Activated naive CD8-positive, alpha-beta T cell treated with anti-CD3 and anti-CD28 coated beads, Interleukin-2, amount 50 U/mL, for 24 hours (primary cell): ENCODE measurements around the gene CRKL.

ENCODE experiments used
- ATAC-seq: fragments of 150-1000 bp; cut with Tn5 transposase; one replicate; pipeline ENCODE4 v1.10.0; 2021
- DNase-seq: peaks from one replicate; pipeline ENCODE4 v3.0.0; 2021
- H3K27ac Mint-ChIP-seq: one replicate; pipeline ENCODE4 v1.8.0; 2021; ENCODE audit warnings: mild to moderate bottlenecking, mixed read lengths
- H3K27me3 Mint-ChIP-seq: one replicate; pipeline ENCODE4 v1.8.0; 2021; ENCODE audit warnings: mixed read lengths
- H3K36me3 Mint-ChIP-seq: one replicate; pipeline ENCODE4 v1.8.0; 2021; ENCODE audit warnings: low read depth, mixed read lengths
- H3K4me1 Mint-ChIP-seq: one replicate; pipeline ENCODE4 v1.8.0; 2021; ENCODE audit warnings: mixed read lengths
- H3K4me3 Mint-ChIP-seq: one replicate; pipeline ENCODE4 v1.8.0; 2021; ENCODE audit warnings: mild to moderate bottlenecking, moderate library complexity, mixed read lengths
- H3K9me3 Mint-ChIP-seq: one replicate; pipeline ENCODE4 v1.8.0; 2021; ENCODE audit warnings: mixed read lengths

Gene CRKL, protein sequence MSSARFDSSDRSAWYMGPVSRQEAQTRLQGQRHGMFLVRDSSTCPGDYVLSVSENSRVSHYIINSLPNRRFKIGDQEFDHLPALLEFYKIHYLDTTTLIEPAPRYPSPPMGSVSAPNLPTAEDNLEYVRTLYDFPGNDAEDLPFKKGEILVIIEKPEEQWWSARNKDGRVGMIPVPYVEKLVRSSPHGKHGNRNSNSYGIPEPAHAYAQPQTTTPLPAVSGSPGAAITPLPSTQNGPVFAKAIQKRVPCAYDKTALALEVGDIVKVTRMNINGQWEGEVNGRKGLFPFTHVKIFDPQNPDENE

DNA sequence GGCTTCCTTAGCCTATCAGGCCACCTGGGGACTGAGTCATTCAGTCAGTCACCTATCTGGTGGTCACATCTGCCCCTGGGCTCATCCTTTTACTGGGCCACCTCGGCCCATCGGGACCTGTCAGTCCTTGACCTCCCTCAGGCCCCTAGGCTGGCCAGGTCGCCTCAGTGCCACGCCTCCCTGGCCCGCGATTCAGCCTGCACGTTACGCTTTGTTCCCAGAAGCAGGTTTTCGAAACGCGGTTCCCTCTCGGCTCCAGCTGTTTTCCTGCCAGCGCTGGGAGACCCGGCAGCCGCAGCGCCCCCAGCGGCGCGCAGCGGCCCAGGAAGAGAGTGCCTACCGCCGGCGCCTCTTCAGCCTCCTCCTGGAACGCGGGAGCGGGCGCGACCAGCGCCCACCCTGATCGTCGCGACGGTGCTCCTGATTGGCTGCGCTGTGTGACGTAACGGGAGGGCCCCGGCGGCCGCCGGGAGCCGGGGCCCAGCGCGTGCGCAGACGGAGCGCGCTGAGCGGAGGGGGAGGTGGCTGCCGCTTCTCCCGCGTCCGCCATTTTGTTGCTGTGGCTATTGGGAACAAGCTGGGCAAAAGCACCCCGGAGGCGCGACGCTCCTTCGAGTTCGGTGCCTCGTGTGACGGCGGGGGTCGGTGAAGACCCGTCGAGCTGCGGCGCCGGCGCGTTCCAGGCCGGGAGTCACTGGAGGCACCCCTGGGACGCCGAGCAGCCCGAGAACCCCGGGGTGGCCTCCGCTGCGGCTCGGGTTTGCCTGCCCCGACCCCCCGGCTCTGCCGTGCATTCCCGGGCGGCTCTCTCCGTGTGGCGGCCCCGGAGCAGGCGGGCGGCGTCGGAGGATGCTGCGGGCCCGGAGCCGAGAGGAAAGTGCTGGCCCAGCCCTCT lies at the start of gene CRKL:
TSS of gene CRKL (plus strand) at position 492 of the 895 bp plus-strand sequence. CDS start 528 bp downstream, outside the sequence.
- Mint-ChIP-seq H3K27ac (peak within 1 kb of the TSS; percentile 92), H3K4me1 (peaks cover 34% of the 10 kb centered on the region), H3K4me3 (peak within 1 kb of the TSS; percentile 98), H3K9me3 (no peaks in the 10 kb centered on the region), H3K36me3 (peaks cover 24% of the 10 kb centered on the region), H3K27me3 (no peaks in the 10 kb centered on the region)
- ATAC-seq, result peak; percentile 99
- peak; percentile 97 for DNase-seq

DNA sequence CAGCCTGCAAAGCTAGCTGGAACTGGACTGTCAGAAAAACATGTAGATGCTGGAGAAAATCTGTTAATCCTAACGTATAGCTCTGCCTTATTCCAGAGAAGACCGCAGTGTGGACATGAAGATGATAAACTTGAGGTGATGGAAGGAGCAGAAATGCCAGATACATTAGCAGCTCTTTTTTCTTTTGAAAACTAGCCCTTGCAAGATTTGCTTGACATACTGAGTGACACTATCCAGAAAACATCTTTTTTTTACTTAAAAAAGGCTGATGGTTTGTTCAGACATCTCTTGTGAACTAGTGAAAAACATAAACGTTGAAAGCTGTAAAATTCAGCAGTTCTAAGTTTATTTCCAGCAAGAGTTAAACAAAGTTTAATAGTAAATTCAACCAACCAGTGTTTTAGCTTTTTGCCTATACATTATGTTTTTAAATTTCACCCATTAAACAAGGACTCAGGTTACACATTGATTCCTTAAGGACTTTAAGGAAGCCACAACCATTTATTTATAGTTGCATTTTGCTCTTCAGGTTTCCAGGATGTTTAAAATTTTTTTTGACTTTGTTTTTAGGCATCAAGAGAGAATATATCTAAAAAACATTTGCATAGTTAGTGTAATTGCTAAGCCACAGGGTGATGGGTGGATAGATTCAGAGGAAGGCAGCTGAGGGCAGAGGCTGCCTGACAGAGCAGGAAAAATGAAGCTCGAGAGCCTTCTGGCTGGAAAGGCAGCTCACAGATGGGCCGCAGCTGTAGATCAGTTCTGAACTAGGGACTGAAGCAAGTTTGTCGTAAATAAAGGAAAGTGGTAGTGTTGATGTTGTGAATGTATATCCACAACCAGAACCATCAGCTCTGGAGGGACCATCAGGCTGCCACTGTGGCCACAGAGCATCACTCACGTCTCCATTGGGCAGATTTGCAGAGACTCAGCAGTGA lies 48.9 kb upstream of the CRKL start:
- ATAC-seq (no peak), DNase-seq (no peak)
- no peaks in the 10 kb centered on the region for H3K9me3 Mint-ChIP-seq
- peaks cover 6% of the 10 kb centered on the region for H3K36me3 Mint-ChIP-seq
- H3K4me1 Mint-ChIP-seq, result peaks cover 8% of the 10 kb centered on the region
- H3K4me3 Mint-ChIP-seq, result no peak overlapping the region
- H3K27ac Mint-ChIP-seq, result no peak overlapping the region
- no peaks in the 10 kb centered on the region for H3K27me3 Mint-ChIP-seq

DNA sequence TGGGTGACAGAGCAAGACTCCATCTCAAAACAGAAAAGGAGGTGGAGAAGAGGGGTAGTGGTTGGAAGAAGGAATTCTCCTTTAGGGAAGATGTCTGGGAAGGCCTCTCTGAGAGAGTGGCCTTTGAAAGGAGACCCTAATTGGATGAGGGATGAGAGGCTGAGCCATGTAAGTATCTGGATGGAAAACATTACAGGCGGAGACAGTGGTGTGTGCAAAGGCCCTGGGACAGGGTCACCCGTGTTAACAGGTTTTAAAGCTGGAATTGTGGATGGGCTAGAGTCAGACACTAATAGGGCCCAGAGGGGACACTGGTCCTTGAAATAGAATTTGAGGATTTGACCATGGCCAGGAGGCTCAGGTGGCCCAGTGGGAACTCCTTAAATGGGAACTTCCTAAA lies 48.0 kb upstream of the CRKL start:
- no peak overlapping the region for H3K27ac Mint-ChIP-seq
- ATAC-seq, result no peak
- H3K9me3 Mint-ChIP-seq, result no peaks in the 10 kb centered on the region
- H3K27me3 Mint-ChIP-seq, result no peaks in the 10 kb centered on the region
- peaks cover 8% of the 10 kb centered on the region for H3K4me1 Mint-ChIP-seq
- peaks cover 7% of the 10 kb centered on the region for H3K36me3 Mint-ChIP-seq
- no peak for DNase-seq
- no peak overlapping the region for H3K4me3 Mint-ChIP-seq

DNA sequence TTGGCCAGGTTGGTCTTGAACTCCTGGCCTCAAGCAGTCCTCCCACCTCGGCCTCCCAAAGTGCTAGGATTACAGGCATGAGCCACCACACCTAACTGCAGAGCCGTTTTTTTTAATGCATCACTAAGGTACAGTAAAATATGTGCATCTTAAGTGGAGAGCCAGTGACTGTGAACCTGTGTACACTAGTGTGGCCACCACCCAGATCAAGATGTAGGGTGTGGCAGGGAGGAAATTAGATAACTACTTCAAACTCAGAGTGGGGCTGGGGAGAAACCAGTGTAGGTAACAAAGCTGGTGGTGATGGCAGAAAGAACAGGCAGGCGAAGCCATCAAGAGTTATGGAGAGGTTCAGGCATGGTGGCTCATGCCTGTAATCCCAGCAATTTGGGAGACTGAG lies 44.0 kb upstream of the CRKL start:
- no peaks in the 10 kb centered on the region for H3K27me3 Mint-ChIP-seq
- ATAC-seq, result no peak
- no peak overlapping the region for H3K27ac Mint-ChIP-seq
- H3K4me3 Mint-ChIP-seq, result no peak overlapping the region
- no peaks in the 10 kb centered on the region for H3K9me3 Mint-ChIP-seq
- H3K36me3 Mint-ChIP-seq, result peaks cover 14% of the 10 kb centered on the region
- DNase-seq, result no peak
- no peaks in the 10 kb centered on the region for H3K4me1 Mint-ChIP-seq

DNA sequence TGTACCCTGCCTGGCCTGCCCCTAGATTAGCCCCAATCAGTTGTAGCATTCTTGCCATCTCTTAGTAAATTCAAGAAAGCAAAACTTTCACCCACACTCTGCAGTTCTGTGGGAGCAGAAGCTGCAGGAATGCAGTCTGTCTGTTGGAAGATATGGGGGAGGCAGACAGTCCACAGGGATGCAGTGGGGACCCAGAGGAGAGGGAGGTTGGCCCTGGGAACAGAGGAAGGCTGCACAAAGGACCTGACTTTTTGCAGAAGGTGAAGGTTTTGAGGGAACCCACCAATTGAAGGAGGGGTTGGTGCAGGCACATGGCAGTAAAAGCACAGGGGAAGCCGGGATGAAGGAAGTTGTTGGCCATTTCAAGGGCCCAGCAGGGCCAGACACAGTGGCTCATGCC lies 41.9 kb upstream of the CRKL start:
- no peak for ATAC-seq
- DNase-seq, result no peak
- H3K36me3 Mint-ChIP-seq, result peaks cover 11% of the 10 kb centered on the region
- no peaks in the 10 kb centered on the region for H3K9me3 Mint-ChIP-seq
- no peak overlapping the region for H3K4me3 Mint-ChIP-seq
- no peak overlapping the region for H3K27ac Mint-ChIP-seq
- H3K4me1 Mint-ChIP-seq, result no peaks in the 10 kb centered on the region
- H3K27me3 Mint-ChIP-seq, result no peaks in the 10 kb centered on the region

DNA sequence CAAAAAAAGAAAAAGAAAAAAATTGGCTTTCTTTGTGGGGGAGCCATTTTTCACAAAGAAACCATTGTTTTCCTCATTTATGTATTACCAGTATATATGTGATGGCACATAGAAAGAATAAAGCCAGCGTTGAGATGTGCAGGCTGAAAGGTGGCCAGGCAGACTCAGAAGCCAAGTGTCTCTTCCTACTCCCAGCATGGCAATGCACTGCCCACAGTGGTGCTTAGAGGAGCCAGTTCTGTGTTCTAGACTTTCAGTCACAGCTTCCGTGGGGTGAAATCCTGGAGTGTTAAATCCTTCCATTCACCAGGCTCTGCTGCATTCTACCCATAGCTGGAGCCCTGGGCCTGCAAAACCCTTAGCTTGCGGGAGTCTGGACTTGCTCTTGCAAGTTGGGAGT lies 39.5 kb upstream of the CRKL start:
- Mint-ChIP-seq H3K27me3 (no peaks in the 10 kb centered on the region), H3K4me1 (no peaks in the 10 kb centered on the region), H3K27ac (no peak overlapping the region), H3K4me3 (no peak overlapping the region), H3K36me3 (peaks cover 11% of the 10 kb centered on the region), H3K9me3 (no peaks in the 10 kb centered on the region)
- no peak for DNase-seq
- no peak for ATAC-seq

DNA sequence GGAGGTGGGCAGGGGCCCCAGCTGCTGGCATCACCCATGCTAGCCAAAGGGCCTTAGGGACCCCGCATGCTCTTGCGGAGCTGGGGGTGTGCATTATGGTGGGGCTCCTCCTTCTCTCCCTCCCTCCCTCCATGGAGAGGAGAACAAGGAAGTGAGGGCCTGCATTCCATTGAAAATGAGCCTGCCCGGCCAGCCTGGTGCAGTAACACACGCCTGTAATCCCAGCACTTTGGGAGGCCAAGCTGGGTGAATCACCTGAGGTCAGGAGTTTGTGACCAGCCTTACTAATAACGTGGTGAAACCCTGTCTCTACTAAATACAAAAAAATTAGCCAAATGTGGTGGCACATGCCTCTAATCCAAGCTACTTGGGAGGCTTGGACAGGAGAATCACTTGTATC lies 36.0 kb upstream of the CRKL start:
- Mint-ChIP-seq H3K9me3 (no peaks in the 10 kb centered on the region), H3K36me3 (peaks cover 14% of the 10 kb centered on the region), H3K27ac (no peak overlapping the region), H3K4me3 (no peak overlapping the region), H3K4me1 (peaks cover 2% of the 10 kb centered on the region), H3K27me3 (no peaks in the 10 kb centered on the region)
- no peak for ATAC-seq
- DNase-seq, result no peak

DNA sequence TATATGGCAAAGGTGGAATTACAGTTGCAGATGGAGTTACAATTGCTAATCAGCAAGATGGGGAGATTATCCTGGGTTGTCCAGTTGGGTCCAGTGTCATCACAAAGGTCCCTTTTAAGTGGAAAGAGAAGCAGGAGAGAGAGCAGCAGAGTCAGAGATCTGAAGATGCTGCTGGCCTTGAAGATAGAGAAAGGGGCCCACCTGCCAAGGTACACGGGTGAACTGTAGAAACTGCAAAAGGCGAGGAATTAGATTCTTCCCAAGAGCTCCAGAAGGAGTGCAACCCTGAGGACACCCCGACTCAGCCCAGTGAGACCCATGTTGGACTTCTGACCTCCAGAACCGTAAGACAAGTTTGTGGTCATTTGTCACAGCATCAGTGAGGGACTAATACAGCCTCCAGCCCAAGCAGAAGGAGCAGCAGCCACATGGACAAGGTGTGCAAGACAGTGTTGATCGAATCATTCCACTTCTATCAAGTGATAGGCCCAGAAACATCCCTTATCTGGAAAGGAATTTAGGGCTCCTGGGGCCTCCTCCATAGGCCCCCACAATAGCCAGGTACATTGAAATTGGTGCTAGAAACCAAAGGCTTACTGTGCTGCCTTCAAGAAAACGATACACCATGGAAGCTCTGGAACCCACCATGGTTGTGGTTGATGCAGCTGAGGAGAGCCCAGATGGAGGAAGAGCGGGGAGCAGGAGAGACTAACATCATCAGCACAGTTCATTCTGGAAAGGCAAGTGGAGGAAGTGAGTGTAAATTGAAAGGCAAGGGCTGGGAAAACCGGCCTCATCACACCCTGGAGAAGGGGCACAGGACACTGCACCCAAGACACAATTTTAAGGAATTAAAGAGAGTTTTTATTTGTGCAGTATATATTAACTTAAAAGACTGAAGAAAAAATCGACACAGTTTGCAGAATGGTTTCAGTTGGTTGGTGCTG lies 35.1 kb upstream of the CRKL start:
- peaks cover 2% of the 10 kb centered on the region for H3K4me1 Mint-ChIP-seq
- H3K9me3 Mint-ChIP-seq, result no peaks in the 10 kb centered on the region
- H3K27ac Mint-ChIP-seq, result no peak overlapping the region
- H3K36me3 Mint-ChIP-seq, result peaks cover 10% of the 10 kb centered on the region
- H3K27me3 Mint-ChIP-seq, result no peaks in the 10 kb centered on the region
- no peak overlapping the region for H3K4me3 Mint-ChIP-seq
- DNase-seq, result no peak
- ATAC-seq, result no peak

DNA sequence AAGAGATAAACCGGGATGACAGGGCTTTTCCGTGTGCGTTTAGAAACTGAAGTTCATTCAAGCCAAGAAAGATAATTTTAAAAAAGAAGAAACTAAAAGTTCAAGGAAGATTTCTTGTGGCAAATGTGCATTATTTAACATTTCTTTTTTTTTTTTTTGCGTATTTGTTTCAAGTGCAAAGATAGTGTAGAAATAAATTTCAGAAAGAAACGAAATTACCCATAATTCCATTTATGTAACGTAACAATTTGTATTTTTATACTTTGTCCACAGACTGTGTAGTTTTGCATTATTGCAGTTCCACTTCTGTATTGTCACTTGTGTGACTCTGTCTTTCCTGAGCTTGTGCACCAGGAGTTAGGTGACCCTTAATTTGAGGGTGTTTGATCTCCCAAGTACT lies 34.4 kb upstream of the CRKL start:
- no peak overlapping the region for H3K4me3 Mint-ChIP-seq
- no peaks in the 10 kb centered on the region for H3K9me3 Mint-ChIP-seq
- H3K36me3 Mint-ChIP-seq, result peaks cover 13% of the 10 kb centered on the region
- no peak overlapping the region for H3K27ac Mint-ChIP-seq
- no peaks in the 10 kb centered on the region for H3K27me3 Mint-ChIP-seq
- DNase-seq, result no peak
- H3K4me1 Mint-ChIP-seq, result peaks cover 2% of the 10 kb centered on the region
- ATAC-seq, result no peak

DNA sequence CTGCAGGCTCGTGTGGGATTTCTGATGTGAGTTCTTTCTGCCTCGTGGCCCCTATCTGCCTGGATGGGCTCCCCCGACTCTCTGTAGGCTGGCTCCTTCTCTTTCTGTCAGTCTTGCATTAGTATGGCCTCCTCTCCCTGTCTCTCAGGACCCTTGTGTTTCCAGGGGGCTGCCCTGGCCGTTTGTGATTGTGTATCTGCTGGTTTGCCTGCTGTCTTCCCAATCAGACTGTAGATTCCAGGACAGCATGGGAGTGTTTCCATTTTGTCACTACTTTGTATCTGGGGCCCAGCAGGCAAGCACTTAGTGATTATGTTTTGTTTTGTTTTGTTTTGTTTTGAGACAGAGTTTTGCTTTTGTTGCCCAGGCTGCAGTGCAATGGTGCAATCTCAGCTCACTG lies 32.8 kb upstream of the CRKL start:
- ATAC-seq (no peak), DNase-seq (no peak)
- Mint-ChIP-seq H3K4me1 (peaks cover 2% of the 10 kb centered on the region), H3K9me3 (no peaks in the 10 kb centered on the region), H3K36me3 (peaks cover 17% of the 10 kb centered on the region), H3K4me3 (no peak overlapping the region), H3K27ac (no peak overlapping the region), H3K27me3 (no peaks in the 10 kb centered on the region)

DNA sequence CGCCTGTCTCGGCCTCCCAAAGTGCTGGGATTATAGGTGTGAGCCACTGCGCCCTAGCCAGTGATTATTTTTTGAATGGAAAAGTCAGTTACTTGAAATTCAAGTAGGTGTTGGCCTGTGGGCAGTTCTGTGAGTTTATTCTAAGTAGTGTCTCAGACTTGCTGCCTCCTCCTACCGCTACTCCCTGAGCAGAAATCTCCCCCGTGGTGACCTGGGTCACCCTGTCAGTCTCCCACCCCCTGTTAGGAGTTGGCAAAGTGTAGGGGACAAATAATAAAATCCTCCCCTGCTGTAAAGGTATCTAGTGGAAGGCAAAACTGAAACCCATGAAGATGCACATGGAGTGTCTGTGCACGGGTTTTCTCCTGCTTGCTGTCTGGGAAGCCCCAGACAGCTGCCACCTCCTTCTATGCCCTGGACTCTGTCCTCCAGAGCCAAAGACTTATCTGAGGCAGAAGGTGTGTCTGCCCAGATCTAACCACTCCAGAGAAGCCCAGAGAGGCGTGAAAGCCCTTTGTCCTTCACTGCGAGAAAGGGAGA lies 32.1 kb upstream of the CRKL start:
- no peak overlapping the region for H3K27ac Mint-ChIP-seq
- H3K27me3 Mint-ChIP-seq, result no peaks in the 10 kb centered on the region
- peaks cover 21% of the 10 kb centered on the region for H3K36me3 Mint-ChIP-seq
- no peaks in the 10 kb centered on the region for H3K9me3 Mint-ChIP-seq
- DNase-seq (no peak), ATAC-seq (no peak)
- no peak overlapping the region for H3K4me3 Mint-ChIP-seq
- peaks cover 2% of the 10 kb centered on the region for H3K4me1 Mint-ChIP-seq

DNA sequence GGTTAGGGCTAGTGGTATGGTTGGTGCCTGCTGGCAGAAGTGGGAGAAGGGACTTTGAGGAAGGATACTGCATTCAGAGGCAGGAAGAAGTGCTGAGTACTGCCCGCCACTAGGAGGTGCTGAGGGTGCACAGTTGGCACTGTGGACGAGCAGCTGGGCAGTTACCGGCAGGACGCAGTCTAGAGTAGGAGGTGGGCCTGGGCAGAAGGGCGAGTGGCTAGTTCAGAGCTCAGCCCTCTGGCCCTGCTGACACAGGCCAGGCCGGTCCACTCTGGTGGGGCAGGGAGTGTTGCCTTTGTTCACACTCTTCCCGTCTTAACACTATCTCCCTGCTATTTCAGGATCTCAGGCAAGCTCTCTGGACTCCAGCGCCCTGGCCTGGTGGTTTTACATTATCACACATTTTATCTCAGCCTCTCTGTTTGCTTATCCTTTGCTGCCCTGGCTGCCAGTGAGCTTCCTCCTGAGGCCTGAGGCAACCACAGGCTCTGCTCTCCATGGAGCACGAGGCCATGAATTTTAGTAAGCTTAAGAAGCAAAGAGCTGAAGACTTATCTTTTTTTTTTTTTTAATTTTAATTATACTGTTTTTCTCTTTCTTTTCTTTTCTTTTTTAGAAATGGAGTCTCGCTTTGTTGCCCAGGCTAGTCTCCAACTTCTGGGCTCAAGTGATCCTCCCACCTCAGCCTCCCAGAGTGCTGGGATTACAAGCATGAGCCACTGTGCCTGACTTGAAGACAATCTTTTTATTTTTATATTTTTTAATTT lies 31.5 kb upstream of the CRKL start:
- H3K27ac Mint-ChIP-seq, result no peak overlapping the region
- DNase-seq, result peak; percentile 61
- H3K4me3 Mint-ChIP-seq, result no peak overlapping the region
- H3K27me3 Mint-ChIP-seq, result no peaks in the 10 kb centered on the region
- H3K4me1 Mint-ChIP-seq, result peaks cover 2% of the 10 kb centered on the region
- no peaks in the 10 kb centered on the region for H3K9me3 Mint-ChIP-seq
- peak; percentile 81 for ATAC-seq
- peaks cover 22% of the 10 kb centered on the region for H3K36me3 Mint-ChIP-seq

DNA sequence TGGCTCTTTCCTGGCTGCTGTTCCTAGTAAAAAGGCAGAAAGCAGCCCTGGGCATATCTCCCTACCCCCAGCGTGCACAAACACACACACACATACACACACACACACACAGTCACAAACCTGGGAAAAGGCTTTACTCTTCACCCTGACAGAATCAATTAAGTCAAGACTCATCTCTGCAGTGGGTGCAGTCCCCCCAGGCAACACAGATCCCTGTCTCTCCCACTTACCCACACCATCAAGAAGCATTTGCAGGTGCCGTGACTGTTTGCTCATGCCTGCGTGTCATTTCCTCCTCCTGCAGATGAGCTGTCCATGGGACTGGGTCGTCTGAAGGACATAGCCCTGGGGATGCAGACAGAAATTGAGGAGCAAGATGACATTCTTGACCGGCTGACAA lies 29.8 kb upstream of the CRKL start:
- no peak for DNase-seq
- Mint-ChIP-seq H3K27ac (no peak overlapping the region), H3K36me3 (peaks cover 21% of the 10 kb centered on the region)

More for the DNA sequence above, 29.8 kb upstream of the CRKL start:
- peaks cover 2% of the 10 kb centered on the region for H3K4me1 Mint-ChIP-seq
- no peak overlapping the region for H3K4me3 Mint-ChIP-seq
- no peaks in the 10 kb centered on the region for H3K27me3 Mint-ChIP-seq
- no peak for ATAC-seq
- H3K9me3 Mint-ChIP-seq, result no peaks in the 10 kb centered on the region
